IMR-90 (cell line): ENCODE data around the gene NAGS. TPM values are rescaled to one million over a fixed set of nuclear protein-coding genes. Genes with fewer than 3 reads are reported as not detected.

ENCODE experiments used
- ATAC-seq: fragments of 200-7000 bp; cut with Tn5 transposase; 2 replicates; pipeline ENCODE4 v1.9.1; 2020; ENCODE audit warnings: low read depth, mild to moderate bottlenecking, moderate library complexity
- BruUV-seq: library from RNA; stranded (reverse); fragments of 400-500 nt; replicated peaks from 2 replicates; lab custom pipeline; 2021; lab: Mats Ljungman, UMichigan
- CTCF ChIA-PET: fragments of 300-600 bp; formaldehyde crosslinking; extraction: SDS; loops from one replicate; lab custom pipeline; 2021; ENCODE audit warnings: antibody characterized with exemption; lab: Yijun Ruan, JAX
- POLR2A ChIA-PET: fragments of 300-600 bp; sonication (Branson Sonifier 250); formaldehyde crosslinking; loops from one replicate; lab custom pipeline; 2022; ENCODE audit warnings: antibody characterized with exemption; ENCODE audit not compliant: unreplicated experiment; lab: Charles Lee
- DNase-seq: peaks from one replicate; pipeline ENCODE4 v3.0.0; 2013
- H2AFZ ChIP-seq: replicated peaks from 2 replicates; pipeline ENCODE3; 2013; ENCODE audit warnings: low read length, mild to moderate bottlenecking; ENCODE audit not compliant: poor library complexity
- H2AK5ac ChIP-seq: 2 replicates; pipeline ENCODE4 v1.6.1; 2013; ENCODE audit warnings: low read depth, low read length, inconsistent platforms
- H2AK9ac ChIP-seq: replicated peaks from 2 replicates; pipeline ENCODE3; 2013; ENCODE audit warnings: mild to moderate bottlenecking, low read depth, low read length, moderate library complexity; ENCODE audit not compliant: poor library complexity
- H2BK120ac ChIP-seq: 2 replicates; pipeline ENCODE4 v1.6.1; 2013; ENCODE audit warnings: low read depth, low read length, inconsistent platforms
- H2BK15ac ChIP-seq: 3 replicates; pipeline ENCODE4 v1.6.1; 2013; ENCODE audit warnings: low read depth, low read length, inconsistent platforms
- H2BK20ac ChIP-seq: 2 replicates; pipeline ENCODE4 v1.6.1; 2013; ENCODE audit warnings: low read depth, mild to moderate bottlenecking, inconsistent platforms, low read length, moderate library complexity
- H2BK5ac ChIP-seq: 2 replicates; pipeline ENCODE4 v1.6.1; 2013; ENCODE audit warnings: mild to moderate bottlenecking, low read depth, low read length, inconsistent platforms; ENCODE audit not compliant: poor library complexity, severe bottlenecking
- H3K14ac ChIP-seq: replicated peaks from 2 replicates; pipeline ENCODE4 v1.6.1; 2013; ENCODE audit warnings: low read depth, low read length, inconsistent platforms
- H3K18ac ChIP-seq: 2 replicates; pipeline ENCODE4 v1.6.1; 2013; ENCODE audit warnings: low read depth, low read length, control low read depth
- H3K23ac ChIP-seq: 2 replicates; pipeline ENCODE4 v1.6.1; 2013; ENCODE audit warnings: low read depth, low read length, inconsistent platforms
- H3K27ac ChIP-seq: 2 replicates; pipeline ENCODE4 v1.5.1; 2013; ENCODE audit warnings: mild to moderate bottlenecking, control low read depth, low read length; ENCODE audit not compliant: insufficient read depth
- H3K27me3 ChIP-seq: 2 replicates; pipeline ENCODE4 v1.6.1; 2013; ENCODE audit warnings: low read length; ENCODE audit not compliant: control insufficient read depth, insufficient read depth
- H3K36me3 ChIP-seq: 2 replicates; pipeline ENCODE4 v1.6.1; 2013; ENCODE audit warnings: low read length, mixed read lengths; ENCODE audit not compliant: control insufficient read depth, insufficient read depth
- H3K4ac ChIP-seq: 2 replicates; pipeline ENCODE4 v1.6.1; 2013; ENCODE audit warnings: low read depth, low read length, inconsistent platforms
- H3K4me1 ChIP-seq: 2 replicates; pipeline ENCODE4 v1.6.1; 2013; ENCODE audit warnings: low read length, mixed read lengths; ENCODE audit not compliant: control insufficient read depth, insufficient read depth
- H3K4me2 ChIP-seq: 2 replicates; pipeline ENCODE4 v1.6.1; 2013; ENCODE audit warnings: low read depth, mild to moderate bottlenecking, control low read depth, low read length, moderate library complexity
- H3K4me3 ChIP-seq: 2 replicates; pipeline ENCODE4 v1.5.1; 2013; ENCODE audit warnings: low read depth, mild to moderate bottlenecking, control low read depth, low read length, moderate library complexity; ENCODE audit not compliant: insufficient read depth
- H3K56ac ChIP-seq: 2 replicates; pipeline ENCODE4 v1.6.1; 2013; ENCODE audit warnings: low read length, inconsistent platforms; ENCODE audit not compliant: insufficient read depth; ENCODE audit errors: extremely low read depth
- H3K79me1 ChIP-seq, 2 experiments: 2 replicates each; pipeline ENCODE4 v1.6.1; 2013; ENCODE audit warnings: low read length in 2 of 2, inconsistent platforms in 1 of 2, low read depth in 1 of 2
- H3K9ac ChIP-seq: 2 replicates; pipeline ENCODE4 v1.6.1; 2013; ENCODE audit warnings: low read depth, low read length, control low read depth
- H3K9me1 ChIP-seq: 2 replicates; pipeline ENCODE4 v1.6.1; 2013; ENCODE audit warnings: low read length, inconsistent platforms; ENCODE audit not compliant: insufficient read depth
- H3K9me3 ChIP-seq: 2 replicates; pipeline ENCODE4 v1.6.1; 2013; ENCODE audit warnings: low read length; ENCODE audit not compliant: control insufficient read depth, insufficient read depth
- H4K20me1 ChIP-seq: 2 replicates; pipeline ENCODE4 v1.6.1; 2013; ENCODE audit warnings: low read length, inconsistent platforms; ENCODE audit not compliant: insufficient read depth
- H4K5ac ChIP-seq: 2 replicates; pipeline ENCODE4 v1.6.1; 2013; ENCODE audit warnings: mild to moderate bottlenecking, low read depth, low read length, control low read depth
- H4K8ac ChIP-seq, 2 experiments: 2 replicates each; pipeline ENCODE4 v1.6.1; 2013; ENCODE audit warnings: low read depth in 2 of 2, low read length in 2 of 2, control low read depth in 1 of 2, inconsistent platforms in 1 of 2
- H4K91ac ChIP-seq: 2 replicates; pipeline ENCODE4 v1.6.1; 2013; ENCODE audit warnings: low read depth, low read length, inconsistent platforms; ENCODE audit not compliant: insufficient read depth
- BHLHE40 ChIP-seq: fragments of 150-350 bp; IDR thresholded peaks from 2 replicates; pipeline ENCODE4 v1.6.1; 2016; ENCODE audit warnings: mild to moderate bottlenecking, low read depth, low read length
- CEBPB ChIP-seq: IDR thresholded peaks from 2 replicates; pipeline ENCODE4 v1.6.1; 2012; ENCODE audit warnings: low read depth, low read length, improper control_type of control experiment
- FOS ChIP-seq: fragments of 150-350 bp; IDR thresholded peaks from 2 replicates; pipeline ENCODE4 v1.6.1; 2016; ENCODE audit warnings: low read depth, low read length
- MAFK ChIP-seq: IDR thresholded peaks from 2 replicates; pipeline ENCODE4 v1.6.1; 2012; ENCODE audit warnings: low read depth, low read length, improper control_type of control experiment
- MAZ ChIP-seq: IDR thresholded peaks from 2 replicates; pipeline ENCODE4 v1.6.1; 2012; ENCODE audit warnings: low read depth, mild to moderate bottlenecking, low read length, improper control_type of control experiment, moderate library complexity, borderline replicate concordance
- MXI1 ChIP-seq: IDR thresholded peaks from 2 replicates; pipeline ENCODE4 v1.6.1; 2012; ENCODE audit warnings: low read depth, mild to moderate bottlenecking, low read length, moderate library complexity, borderline replicate concordance
- NFE2L2 ChIP-seq: fragments of 150-350 bp; IDR thresholded peaks from 2 replicates; pipeline ENCODE4 v1.6.1; 2016; ENCODE audit warnings: low read depth, mild to moderate bottlenecking, low read length
- POLR2A ChIP-seq: IDR thresholded peaks from 2 replicates; pipeline ENCODE4 v1.6.1; 2012; ENCODE audit warnings: mild to moderate bottlenecking, low read depth, low read length
- RCOR1 ChIP-seq: IDR thresholded peaks from 2 replicates; pipeline ENCODE4 v1.6.1; 2012; ENCODE audit warnings: mild to moderate bottlenecking, low read length, improper control_type of control experiment; ENCODE audit not compliant: insufficient replicate concordance
- WGBS, 2 experiments: methylation state at CpG; one replicate each; pipeline versions ENCODE4 v1.1.5 to v1.1.7; 2013; ENCODE audit warnings: missing lambda C conversion rate in 2 of 2; ENCODE audit not compliant: insufficient read length in 1 of 2; ENCODE audit errors: extremely low coverage in 2 of 2; 5-methylcytosine and 5-hydroxymethylcytosine counted together
- dilution Hi-C: fragments of 300-500 bp; cut with HindIII; formaldehyde crosslinking; loops from one replicate; pipeline ENCODE4 v1.14.3; 2018; ENCODE audit warnings: low sequenced_read_pairs; ENCODE audit not compliant: unreplicated experiment
- in situ Hi-C: fragments of 300-500 bp; cut with MboI; formaldehyde crosslinking; loops from 3 replicates; pipeline ENCODE4 v1.14.3; 2019; ENCODE audit warnings: low sequenced_read_pairs, inconsistent platforms, mixed read lengths
- intact Hi-C: fragments of 100-400 bp; cut with micrococcal nuclease; formaldehyde crosslinking; loops from 2 replicates; pipeline ENCODE4 v1.10.0; 2022
- polyA plus RNA-seq, 3 experiments: library from polyadenylated mRNA; depleted of rRNA; stranded (reverse); fragments of >200 nt; gene quantifications; 2 replicates each; pipeline ENCODE4 v1.2.3, GENCODE V29; 2012; ENCODE audit warnings: low replicate concordance in 1 of 3
- total RNA-seq: library from RNA; depleted of rRNA; stranded (reverse); fragments of >200 nt; gene quantifications from 2 replicates; pipeline ENCODE4 v1.2.3, GENCODE V29; 2012
- TF ChIP-seq, protein P1 (sequence below): conservative IDR thresholded peaks from 2 replicates; pipeline ENCODE4 v1.5.1; 2012; ENCODE audit warnings: mild to moderate bottlenecking, low read depth, low read length, improper control_type of control experiment
- TF ChIP-seq, protein P2 (sequence below): fragments of 150-350 bp; IDR thresholded peaks from 2 replicates; pipeline ENCODE4 v1.6.1; 2017; ENCODE audit warnings: mild to moderate bottlenecking, antibody characterized with exemption, low read length, low read depth

The NAGS gene
- total and polyA plus RNA-seq, 2 of the 4 experiments (the other 2 are of a cell fraction): 0.54 to 0.99 TPM

DNA sequence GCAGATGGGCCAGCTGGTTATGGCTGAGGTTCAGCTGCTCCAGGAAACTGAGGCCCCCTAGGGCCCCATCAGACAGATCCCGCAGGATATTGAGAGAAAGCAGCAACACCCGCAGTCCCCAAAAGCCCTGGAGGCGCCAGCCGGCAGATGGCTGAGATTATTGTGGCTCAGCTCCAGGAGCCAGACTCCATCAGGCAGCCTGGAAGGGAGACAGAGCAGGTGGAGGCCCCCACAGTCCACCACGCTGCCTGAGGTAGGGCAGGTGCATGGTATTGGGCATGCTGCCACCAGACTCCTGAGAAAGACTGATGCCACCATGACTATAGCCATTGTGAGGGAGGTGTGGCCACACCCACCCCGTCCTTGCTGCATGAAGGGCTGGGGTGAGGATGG, 19.8 kb downstream of the NAGS start:
- H2BK20ac ChIP-seq: no peak overlapping the region
- no peak overlapping the region for H4K91ac ChIP-seq
- no peak overlapping the region for H3K18ac ChIP-seq
- dilution Hi-C loops: no loop called here
- WGBS, 2 experiments: 100% methylated on average over 3 of the region's 6 CpGs; no CpG with 5 or more reads in 1 of the 2 experiments
- no peak overlapping the region for H2BK120ac ChIP-seq
- H3K79me1 ChIP-seq: peaks cover 3 to 26% of the 10 kb centered on the region in 2 experiments; a peak in 3 of 4 replicates
- peak overlapping the region; percentile 76 for H2AK9ac ChIP-seq
- H3K9ac ChIP-seq: no peak overlapping the region
- TF ChIP-seq FOS (no peak), BHLHE40 (no peak), MAZ (no peak), CEBPB (no peak), NFE2L2 (no peak), MXI1 (no peak), POLR2A (no peak), MAFK (no peak), RCOR1 (no peak)
- TF ChIP-seq, protein P1, sequence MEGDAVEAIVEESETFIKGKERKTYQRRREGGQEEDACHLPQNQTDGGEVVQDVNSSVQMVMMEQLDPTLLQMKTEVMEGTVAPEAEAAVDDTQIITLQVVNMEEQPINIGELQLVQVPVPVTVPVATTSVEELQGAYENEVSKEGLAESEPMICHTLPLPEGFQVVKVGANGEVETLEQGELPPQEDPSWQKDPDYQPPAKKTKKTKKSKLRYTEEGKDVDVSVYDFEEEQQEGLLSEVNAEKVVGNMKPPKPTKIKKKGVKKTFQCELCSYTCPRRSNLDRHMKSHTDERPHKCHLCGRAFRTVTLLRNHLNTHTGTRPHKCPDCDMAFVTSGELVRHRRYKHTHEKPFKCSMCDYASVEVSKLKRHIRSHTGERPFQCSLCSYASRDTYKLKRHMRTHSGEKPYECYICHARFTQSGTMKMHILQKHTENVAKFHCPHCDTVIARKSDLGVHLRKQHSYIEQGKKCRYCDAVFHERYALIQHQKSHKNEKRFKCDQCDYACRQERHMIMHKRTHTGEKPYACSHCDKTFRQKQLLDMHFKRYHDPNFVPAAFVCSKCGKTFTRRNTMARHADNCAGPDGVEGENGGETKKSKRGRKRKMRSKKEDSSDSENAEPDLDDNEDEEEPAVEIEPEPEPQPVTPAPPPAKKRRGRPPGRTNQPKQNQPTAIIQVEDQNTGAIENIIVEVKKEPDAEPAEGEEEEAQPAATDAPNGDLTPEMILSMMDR: no peak
- TF ChIP-seq, protein P2, sequence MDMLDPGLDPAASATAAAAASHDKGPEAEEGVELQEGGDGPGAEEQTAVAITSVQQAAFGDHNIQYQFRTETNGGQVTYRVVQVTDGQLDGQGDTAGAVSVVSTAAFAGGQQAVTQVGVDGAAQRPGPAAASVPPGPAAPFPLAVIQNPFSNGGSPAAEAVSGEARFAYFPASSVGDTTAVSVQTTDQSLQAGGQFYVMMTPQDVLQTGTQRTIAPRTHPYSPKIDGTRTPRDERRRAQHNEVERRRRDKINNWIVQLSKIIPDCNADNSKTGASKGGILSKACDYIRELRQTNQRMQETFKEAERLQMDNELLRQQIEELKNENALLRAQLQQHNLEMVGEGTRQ: no peak
- no peak overlapping the region for H4K8ac ChIP-seq
- H3K4me1 ChIP-seq: no peaks in the 10 kb centered on the region
- no peak overlapping the region for H3K14ac ChIP-seq
- H3K27ac ChIP-seq: no peak overlapping the region
- H3K23ac ChIP-seq: no peak overlapping the region
- no peak overlapping the region for H2BK5ac ChIP-seq
- POLR2A ChIA-PET: no interaction called here
- ATAC-seq (no peak), DNase-seq (no peak)
- H3K36me3 ChIP-seq: peaks cover 23% of the 10 kb centered on the region
- no TSS peak for BruUV-seq
- H2BK15ac ChIP-seq: no peak overlapping the region
- H3K4me3 ChIP-seq: no peak overlapping the region
- H3K9me1 ChIP-seq: peaks cover 17% of the 10 kb centered on the region
- H3K4me2 ChIP-seq: no peak overlapping the region
- H3K56ac ChIP-seq: no peak overlapping the region
- H3K9me3 ChIP-seq: no peaks in the 10 kb centered on the region
- no peak overlapping the region for H3K4ac ChIP-seq
- H4K5ac ChIP-seq: no peak overlapping the region
- in situ Hi-C loops: no loop called here
- intact Hi-C loops: no loop called here
- peaks cover 10% of the 10 kb centered on the region for H4K20me1 ChIP-seq
- H3K27me3 ChIP-seq: no peaks in the 10 kb centered on the region
- H2AK5ac ChIP-seq: no peak overlapping the region
- H2AFZ ChIP-seq: no peak overlapping the region
- CTCF ChIA-PET: no interaction called here
